Esophagus squamous epithelium (tissue), 4 donors: Measurements from ENCODE around the gene OLIG1.

Source experiments
- CTCF ChIP-seq, 6 experiments: fragments of 450-650 bp in 4 of 6; fragments of 200-600 bp in 2 of 6; sonication (generic) in 2 of 6; IDR thresholded peaks; one replicate each; pipeline ENCODE4 v1.5.1; 2016 to 2019; ENCODE audit warnings: antibody characterized with exemption in 6 of 6, mild to moderate bottlenecking in 4 of 6, moderate library complexity in 4 of 6
- POLR2A ChIP-seq, 4 donors: fragments of 450-650 bp; IDR thresholded peaks; one replicate each; pipeline ENCODE4 v1.6.1; 2017; ENCODE audit warnings: antibody characterized with exemption in 4 of 4, mild to moderate bottlenecking in 4 of 4, moderate library complexity in 3 of 4

DNA sequence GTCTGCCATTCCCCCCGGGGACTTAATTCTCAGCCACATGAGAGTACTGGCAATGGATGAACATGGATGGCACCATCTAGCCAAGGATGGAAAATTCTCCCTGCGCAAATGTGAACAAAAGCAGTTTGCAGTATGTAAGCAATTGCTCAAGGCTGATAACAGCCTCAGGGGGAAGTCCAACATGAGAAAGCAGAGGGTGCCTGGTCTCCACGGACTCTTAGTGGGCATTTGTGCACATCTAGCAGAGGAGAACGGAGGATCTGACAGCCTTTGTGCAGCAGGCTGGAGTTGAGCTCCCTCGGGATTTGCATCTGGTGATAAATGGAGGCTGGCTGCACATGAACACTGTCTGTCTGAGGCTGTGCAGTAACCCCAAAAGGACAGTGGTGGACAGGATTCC lies 13.9 kb upstream of the OLIG1 start:
- no peak for TF ChIP-seq CTCF (IDR thresholded peaks at IDR 0.05)
- no peak for TF ChIP-seq POLR2A (IDR thresholded peaks at IDR 0.05)
